PFSK-1 (cell line): ENCODE results near the gene GTF2F2.

ENCODE experiments used
- POLR2AphosphoS5 ChIP-seq: IDR thresholded peaks from 2 replicates; pipeline ENCODE4 v1.6.1; 2012; ENCODE audit warnings: low read depth, mild to moderate bottlenecking, control low read depth, low read length, moderate library complexity
- SIN3A ChIP-seq: IDR thresholded peaks from 2 replicates; pipeline ENCODE4 v1.6.1; 2012; ENCODE audit warnings: mild to moderate bottlenecking, low read length, moderate library complexity, borderline replicate concordance; ENCODE audit not compliant: insufficient read depth
- TAF1 ChIP-seq: IDR thresholded peaks from 2 replicates; pipeline ENCODE4 v1.6.1; 2012; ENCODE audit warnings: low read length, control low read depth, borderline replicate concordance; ENCODE audit not compliant: insufficient read depth

- TF ChIP-seq TAF1 (no peak), POLR2AphosphoS5 (no peak), SIN3A (no peak)
These were observed 160.7 kb downstream of the GTF2F2 start for GRCh38 chr13:45280751-45281634.
